ENCODE data around the gene DPM3.

The DPM3 gene

DNA sequence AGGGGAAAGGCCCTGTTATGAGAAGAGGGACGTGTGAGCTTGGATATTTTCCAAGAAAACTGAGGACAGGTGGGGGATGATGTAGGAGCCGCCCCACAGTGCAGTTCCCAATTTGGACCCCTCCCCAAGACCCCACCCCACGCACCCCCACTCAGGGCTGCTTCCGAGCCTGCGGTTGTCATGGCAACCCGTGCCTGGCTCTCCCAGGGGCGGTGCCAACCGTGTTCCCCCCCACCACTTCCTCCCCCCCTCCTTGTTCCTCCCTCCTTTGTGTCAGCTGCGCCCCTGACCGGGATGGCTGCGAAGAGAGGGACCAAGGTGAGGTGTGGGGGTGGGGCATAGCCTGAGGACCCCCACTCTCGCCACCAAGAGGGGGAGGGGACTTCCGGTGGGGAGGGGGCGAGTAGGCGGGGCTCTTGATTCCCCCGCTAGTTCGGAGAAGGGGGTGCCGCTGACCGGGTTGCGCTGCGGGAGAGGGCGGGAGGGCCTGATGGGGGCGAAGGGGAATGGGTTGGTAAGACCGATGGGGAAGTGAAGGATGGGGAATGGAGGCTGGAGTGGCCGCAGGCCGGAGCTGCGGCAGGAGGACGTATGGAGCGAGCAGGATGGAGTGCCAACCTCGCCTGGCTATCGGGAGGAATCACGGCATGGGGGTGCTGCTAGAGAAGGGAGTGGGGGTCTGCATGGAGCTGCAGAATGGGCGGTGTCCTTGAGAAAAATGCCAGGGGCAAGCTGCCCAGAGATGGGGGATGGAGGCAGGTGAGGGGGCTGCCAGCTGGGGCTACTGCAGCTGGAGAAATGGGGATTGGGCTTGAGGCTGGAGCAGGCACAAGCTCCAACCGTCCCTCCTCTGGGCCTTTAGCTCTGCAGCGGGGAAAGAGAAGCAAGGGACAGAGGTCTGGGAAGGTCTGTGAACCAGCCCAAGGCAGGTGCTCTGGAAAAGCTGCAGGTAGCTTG lies 34.3 kb upstream of the DPM3 start:
- H3K4me3 ChIP-seq (replicated peaks; ENCODE audit: low read depth, low read length) = peak overlapping the region; percentile 91
- DNase-seq (ENCODE audit: extremely low read depth, low read depth) = no peak
- TF ChIP-seq CTCF (IDR thresholded peaks at IDR 0.05; ENCODE audit: low read depth, low read length, missing control alignments) = no peak

- TF ChIP-seq CTCF (IDR thresholded peaks at IDR 0.05; ENCODE audit: low read depth, low read length, missing control alignments) = no peak
- DNase-seq (ENCODE audit: extremely low read depth, low read depth) = no peak
- H3K4me3 ChIP-seq (replicated peaks; ENCODE audit: low read depth, low read length) = peak within 1 kb of the TSS; percentile 91
Measured at GRCh38 chr1:155173478-155174323, 33.4 kb upstream of the DPM3 start, which contains the start of gene TRIM46. Gene TRIM46, plus strand, starts transcription at chr1:155173849. Its CDS starts 118 bp downstream, at chr1:155173967.

DNA sequence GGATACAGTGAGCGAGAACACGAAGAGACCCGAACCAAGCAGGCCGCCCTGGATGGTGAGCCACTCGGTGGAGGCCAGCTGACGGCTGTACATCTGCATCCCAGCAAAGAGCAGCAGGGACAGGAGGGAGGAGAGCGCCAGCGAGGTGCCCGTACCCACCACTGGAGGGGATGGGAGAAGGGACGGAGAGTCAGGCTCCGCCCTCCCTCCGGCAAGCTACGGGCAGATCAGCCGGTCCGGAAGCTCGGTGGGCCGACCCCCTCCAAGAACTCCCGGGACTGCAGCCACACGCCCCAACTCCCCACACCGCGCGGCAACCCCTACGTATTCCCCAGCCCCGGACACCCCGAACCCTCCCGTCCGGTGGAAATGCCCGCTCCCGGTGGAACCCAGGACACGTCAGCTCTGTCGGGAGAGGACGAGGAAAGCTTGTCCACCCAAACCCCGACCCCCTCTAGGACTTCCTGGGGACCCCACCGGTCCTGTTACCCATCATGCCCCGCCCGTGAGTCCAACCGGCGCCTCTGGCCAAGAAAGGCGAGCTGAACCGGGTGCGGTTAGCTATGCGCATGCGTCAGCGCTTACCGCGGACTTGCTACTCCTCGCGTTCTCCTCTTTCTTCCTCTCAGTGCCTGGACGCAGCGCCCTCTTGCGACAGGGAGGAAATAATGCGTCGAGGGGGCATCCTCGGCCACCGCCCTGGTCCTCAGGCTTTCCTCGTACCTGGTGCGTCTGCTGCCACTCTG lies 32.6 kb upstream of the DPM3 start, which contains the start of gene KRTCAP2:
KRTCAP2 (minus strand) TSS at position 573 of the 746 bp plus-strand sequence; CDS start at position 493, 80 bp downstream.
- peak; percentile 90 for DNase-seq (ENCODE audit: extremely low read depth, low read depth)
- H3K4me3 ChIP-seq (replicated peaks; ENCODE audit: low read depth, low read length) = peak within 1 kb of the TSS; percentile 91
- peak; percentile 92 for TF ChIP-seq CTCF (IDR thresholded peaks at IDR 0.05; ENCODE audit: low read depth, low read length, missing control alignments)

DNA sequence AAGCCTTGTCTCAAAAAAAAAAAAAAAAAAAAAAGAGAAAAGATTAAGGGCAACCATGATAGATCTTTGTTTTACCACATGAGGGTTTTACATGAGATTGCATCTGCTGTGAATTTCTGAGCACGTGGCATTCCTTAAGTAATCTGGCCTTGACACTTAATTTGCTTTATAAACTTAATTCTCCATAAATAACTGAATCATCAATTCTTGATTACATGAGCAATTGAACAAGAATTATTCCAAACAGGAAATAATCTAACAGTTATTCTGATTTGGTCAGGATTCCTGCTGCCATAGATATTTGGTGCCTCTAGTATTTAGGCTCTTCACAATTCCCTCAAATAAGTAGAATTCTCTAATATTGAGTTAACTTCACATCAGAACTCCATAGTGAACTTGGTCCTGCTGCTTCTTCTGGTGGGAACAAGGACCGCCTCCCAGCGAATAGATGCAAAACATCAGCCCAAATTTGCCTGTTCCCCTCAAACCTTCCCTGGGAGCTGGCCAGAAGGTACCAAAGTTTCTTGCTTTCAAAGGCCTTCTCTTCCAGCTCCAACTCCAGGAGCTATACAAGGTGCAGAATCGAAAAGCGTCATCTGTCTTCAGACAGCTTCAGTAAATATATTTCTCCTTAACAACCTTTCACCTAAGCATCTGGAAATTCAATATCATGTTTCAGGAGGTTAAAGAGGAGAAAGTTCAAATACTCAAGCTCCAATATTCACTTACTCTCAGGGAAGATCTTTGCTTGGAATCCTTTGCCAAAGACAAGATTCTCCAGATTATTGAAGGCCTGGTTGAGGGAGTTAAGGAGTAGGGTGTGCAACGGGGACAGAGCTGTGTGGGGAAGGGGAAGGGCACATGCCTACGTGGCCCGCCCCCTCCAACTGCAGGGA lies 31.8 kb upstream of the DPM3 start:
- H3K4me3 ChIP-seq (replicated peaks; ENCODE audit: low read depth, low read length) = peak overlapping the region; percentile 91
- DNase-seq (ENCODE audit: extremely low read depth, low read depth) = no peak
- no peak for TF ChIP-seq CTCF (IDR thresholded peaks at IDR 0.05; ENCODE audit: low read depth, low read length, missing control alignments)

- no peak overlapping the region for H3K4me3 ChIP-seq (replicated peaks; ENCODE audit: low read depth, low read length)
- no peak for TF ChIP-seq CTCF (IDR thresholded peaks at IDR 0.05; ENCODE audit: low read depth, low read length, missing control alignments)
- no peak for DNase-seq (ENCODE audit: extremely low read depth, low read depth)
Measured at GRCh38 chr1:155170806-155171205, 30.5 kb upstream of the DPM3 start.

Data from HFF-Myc (cell line).